Ishikawa (cell line): ENCODE measurements around the gene ZNF385C.

Experiments used
- EP300 ChIP-seq: IDR thresholded peaks from 2 replicates; pipeline ENCODE4 v1.6.1; 2012; ENCODE audit warnings: borderline replicate concordance
- RAD21 ChIP-seq: IDR thresholded peaks from 2 replicates; pipeline ENCODE4 v1.6.1; 2012; ENCODE audit warnings: low read depth
- TAF1 ChIP-seq: IDR thresholded peaks from 2 replicates; pipeline ENCODE4 v1.6.1; 2012; ENCODE audit warnings: low read depth, mild to moderate bottlenecking
- TF ChIP-seq, protein P1 (sequence below): IDR thresholded peaks from 2 replicates; pipeline ENCODE4 v1.6.1; 2012
- TF ChIP-seq, protein P2 (sequence below): IDR thresholded peaks from 2 replicates; pipeline ENCODE4 v1.6.1; 2012; ENCODE audit warnings: low read depth, mild to moderate bottlenecking

- TF ChIP-seq RAD21 (no peak), EP300 (no peak), TAF1 (no peak)
- TF ChIP-seq, protein P1, sequence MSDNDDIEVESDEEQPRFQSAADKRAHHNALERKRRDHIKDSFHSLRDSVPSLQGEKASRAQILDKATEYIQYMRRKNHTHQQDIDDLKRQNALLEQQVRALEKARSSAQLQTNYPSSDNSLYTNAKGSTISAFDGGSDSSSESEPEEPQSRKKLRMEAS = no peak
- TF ChIP-seq, protein P2, sequence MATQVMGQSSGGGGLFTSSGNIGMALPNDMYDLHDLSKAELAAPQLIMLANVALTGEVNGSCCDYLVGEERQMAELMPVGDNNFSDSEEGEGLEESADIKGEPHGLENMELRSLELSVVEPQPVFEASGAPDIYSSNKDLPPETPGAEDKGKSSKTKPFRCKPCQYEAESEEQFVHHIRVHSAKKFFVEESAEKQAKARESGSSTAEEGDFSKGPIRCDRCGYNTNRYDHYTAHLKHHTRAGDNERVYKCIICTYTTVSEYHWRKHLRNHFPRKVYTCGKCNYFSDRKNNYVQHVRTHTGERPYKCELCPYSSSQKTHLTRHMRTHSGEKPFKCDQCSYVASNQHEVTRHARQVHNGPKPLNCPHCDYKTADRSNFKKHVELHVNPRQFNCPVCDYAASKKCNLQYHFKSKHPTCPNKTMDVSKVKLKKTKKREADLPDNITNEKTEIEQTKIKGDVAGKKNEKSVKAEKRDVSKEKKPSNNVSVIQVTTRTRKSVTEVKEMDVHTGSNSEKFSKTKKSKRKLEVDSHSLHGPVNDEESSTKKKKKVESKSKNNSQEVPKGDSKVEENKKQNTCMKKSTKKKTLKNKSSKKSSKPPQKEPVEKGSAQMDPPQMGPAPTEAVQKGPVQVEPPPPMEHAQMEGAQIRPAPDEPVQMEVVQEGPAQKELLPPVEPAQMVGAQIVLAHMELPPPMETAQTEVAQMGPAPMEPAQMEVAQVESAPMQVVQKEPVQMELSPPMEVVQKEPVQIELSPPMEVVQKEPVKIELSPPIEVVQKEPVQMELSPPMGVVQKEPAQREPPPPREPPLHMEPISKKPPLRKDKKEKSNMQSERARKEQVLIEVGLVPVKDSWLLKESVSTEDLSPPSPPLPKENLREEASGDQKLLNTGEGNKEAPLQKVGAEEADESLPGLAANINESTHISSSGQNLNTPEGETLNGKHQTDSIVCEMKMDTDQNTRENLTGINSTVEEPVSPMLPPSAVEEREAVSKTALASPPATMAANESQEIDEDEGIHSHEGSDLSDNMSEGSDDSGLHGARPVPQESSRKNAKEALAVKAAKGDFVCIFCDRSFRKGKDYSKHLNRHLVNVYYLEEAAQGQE = no peak; the same call in 1 of the 2 replicates
These were observed 45.9 kb downstream of the ZNF385C start for GRCh38 chr17:42052346-42052877.
